ENCODE results near the gene ULK3. TPM values are rescaled to one million over a fixed set of nuclear protein-coding genes. Genes with fewer than 3 reads are reported as not detected.
A peak's percentile ranks its signal among the peaks of the same experiment; 100 is the strongest.

Gene ULK3
- total RNA-seq, 4 donors from 2014 or later = 138 to 473 (median 312) TPM

DNA sequence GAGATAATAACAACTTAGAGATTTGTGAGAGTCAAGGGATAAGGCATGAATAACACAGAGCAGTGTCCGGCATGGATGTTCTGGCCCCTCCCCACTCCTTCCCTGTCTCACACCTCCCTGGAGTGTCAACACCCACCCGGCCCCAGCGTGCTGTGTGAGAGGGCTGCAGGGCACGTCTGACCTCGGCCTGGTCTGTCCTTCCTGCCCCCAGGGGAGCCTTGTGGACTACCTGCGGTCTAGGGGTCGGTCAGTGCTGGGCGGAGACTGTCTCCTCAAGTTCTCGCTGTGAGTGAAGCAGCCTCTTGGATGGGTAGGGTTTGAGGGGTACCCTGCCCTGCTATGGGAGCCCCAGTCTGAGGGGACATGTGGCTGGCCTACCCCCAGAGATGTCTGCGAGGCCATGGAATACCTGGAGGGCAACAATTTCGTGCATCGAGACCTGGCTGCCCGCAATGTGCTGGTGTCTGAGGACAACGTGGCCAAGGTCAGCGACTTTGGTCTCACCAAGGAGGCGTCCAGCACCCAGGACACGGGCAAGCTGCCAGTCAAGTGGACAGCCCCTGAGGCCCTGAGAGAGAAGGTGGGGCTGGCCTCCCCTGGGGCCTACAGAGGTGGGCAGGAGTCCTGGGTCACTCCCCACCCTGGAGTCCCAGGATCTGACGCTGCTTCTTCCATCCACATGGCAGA lies 41.5 kb downstream of the ULK3 start:
- TF ChIP-seq, protein P1, sequence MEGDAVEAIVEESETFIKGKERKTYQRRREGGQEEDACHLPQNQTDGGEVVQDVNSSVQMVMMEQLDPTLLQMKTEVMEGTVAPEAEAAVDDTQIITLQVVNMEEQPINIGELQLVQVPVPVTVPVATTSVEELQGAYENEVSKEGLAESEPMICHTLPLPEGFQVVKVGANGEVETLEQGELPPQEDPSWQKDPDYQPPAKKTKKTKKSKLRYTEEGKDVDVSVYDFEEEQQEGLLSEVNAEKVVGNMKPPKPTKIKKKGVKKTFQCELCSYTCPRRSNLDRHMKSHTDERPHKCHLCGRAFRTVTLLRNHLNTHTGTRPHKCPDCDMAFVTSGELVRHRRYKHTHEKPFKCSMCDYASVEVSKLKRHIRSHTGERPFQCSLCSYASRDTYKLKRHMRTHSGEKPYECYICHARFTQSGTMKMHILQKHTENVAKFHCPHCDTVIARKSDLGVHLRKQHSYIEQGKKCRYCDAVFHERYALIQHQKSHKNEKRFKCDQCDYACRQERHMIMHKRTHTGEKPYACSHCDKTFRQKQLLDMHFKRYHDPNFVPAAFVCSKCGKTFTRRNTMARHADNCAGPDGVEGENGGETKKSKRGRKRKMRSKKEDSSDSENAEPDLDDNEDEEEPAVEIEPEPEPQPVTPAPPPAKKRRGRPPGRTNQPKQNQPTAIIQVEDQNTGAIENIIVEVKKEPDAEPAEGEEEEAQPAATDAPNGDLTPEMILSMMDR (IDR thresholded peaks at IDR 0.05) = no peak
- TF ChIP-seq EP300 (IDR thresholded peaks at IDR 0.05; ENCODE audit: low read depth) (no peak), POLR2A (IDR thresholded peaks at IDR 0.05) (no peak), POLR2AphosphoS5 (IDR thresholded peaks at IDR 0.05) (no peak)
- H3K4me1 ChIP-seq = peaks cover 10 to 34% (median 19%) of the 10 kb centered on the region in 4 donors
- in situ Hi-C loops (cut with MboI; ENCODE audit: low pct_ligation_motif_present in 1 of 4, low pct_unique_long_range_greater_than_20kb in 1 of 4, low sequenced_read_pairs in 3 of 4) (no loop called here), intact Hi-C loops (cut with DNase I; ENCODE audit: low total_unique reads) (loop anchor here (2.0 kb wide), 1 partner anchor 31 kb away; no protein-coding TSS in a partner anchor)
- no peak for DNase-seq
- 69 to 89% methylated on average over 2 to 18 of the region's 18 CpGs for WGBS, 2 donors (ENCODE audit: low coverage in 1 of 2)
- peaks cover 0 to 14% (median 6%) of the 10 kb centered on the region in 4 donors for H3K36me3 ChIP-seq
- no peaks in the 10 kb centered on the region for H3K27me3 ChIP-seq
- no peak overlapping the region for H3K27ac ChIP-seq
- H3K4me3 ChIP-seq = no peak overlapping the region
- no peaks in the 10 kb centered on the region for H3K9me3 ChIP-seq

GRCh38 chr15:74800559-74801094 lies 42.3 kb downstream of the ULK3 start:
- no peaks in the 10 kb centered on the region for H3K27me3 ChIP-seq
- H3K9me3 ChIP-seq = no peaks in the 10 kb centered on the region
- no peak overlapping the region for H3K4me3 ChIP-seq
- peak overlapping the region; percentile 17 to 79 (median 48) for H3K27ac ChIP-seq
- no peak for DNase-seq
- in situ Hi-C loops (cut with MboI; ENCODE audit: low pct_ligation_motif_present in 1 of 4, low pct_unique_long_range_greater_than_20kb in 1 of 4, low sequenced_read_pairs in 3 of 4) (no loop called here), intact Hi-C loops (cut with DNase I; ENCODE audit: low total_unique reads) (loop anchor here (2.0 kb wide), 1 partner anchor 30 kb away; no protein-coding TSS in a partner anchor)
- peaks cover 0 to 14% (median 6%) of the 10 kb centered on the region in 4 donors for H3K36me3 ChIP-seq
- WGBS, 2 donors (ENCODE audit: low coverage in 1 of 2) = 66% methylated on average over 18 of the region's 20 CpGs; no CpG with 5 or more reads in 1 of the 2 donors
- peaks cover 10 to 34% (median 19%) of the 10 kb centered on the region in 4 donors for H3K4me1 ChIP-seq
- TF ChIP-seq, protein P1 (IDR thresholded peaks at IDR 0.05) = no peak
- TF ChIP-seq POLR2AphosphoS5 (IDR thresholded peaks at IDR 0.05) (no peak), EP300 (IDR thresholded peaks at IDR 0.05; ENCODE audit: low read depth) (no peak), POLR2A (IDR thresholded peaks at IDR 0.05) (no peak)

DNA sequence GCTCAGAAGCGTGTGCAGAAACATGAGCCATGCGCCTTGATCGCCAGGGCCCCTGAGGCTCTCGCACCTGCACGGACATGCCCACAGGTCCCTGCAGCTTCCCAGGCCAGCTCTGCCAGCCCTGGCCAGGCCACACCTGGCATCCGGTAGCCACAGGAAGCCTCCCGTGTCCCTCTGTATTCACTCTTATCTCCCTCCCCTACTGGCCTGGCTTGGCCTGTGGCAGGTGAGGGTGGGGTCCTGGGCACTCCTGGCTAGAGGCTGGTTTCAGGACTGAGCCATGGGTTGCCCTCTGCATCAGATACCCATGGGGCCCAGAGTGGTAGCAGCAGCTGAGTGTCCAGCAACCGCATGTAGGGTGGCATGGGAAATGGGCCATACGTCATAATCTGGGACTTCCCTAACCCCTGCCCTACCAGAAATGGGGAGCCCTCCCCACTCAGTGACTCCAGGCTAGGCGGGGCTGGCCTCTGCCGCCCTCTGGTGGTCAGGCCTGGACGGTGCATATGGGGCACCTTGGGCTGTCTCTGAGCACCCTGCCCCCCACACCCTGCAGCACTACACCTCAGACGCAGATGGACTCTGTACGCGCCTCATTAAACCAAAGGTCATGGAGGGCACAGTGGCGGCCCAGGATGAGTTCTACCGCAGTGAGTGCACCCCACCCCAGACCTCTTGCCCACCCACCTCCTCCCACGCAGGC lies 42.9 kb downstream of the ULK3 start:
- Histone ChIP-seq H3K27ac (peak overlapping the region; percentile 56 to 79 (median 66)), H3K36me3 (peaks cover 0 to 14% (median 6%) of the 10 kb centered on the region in 4 donors)

More for the DNA sequence above, 42.9 kb downstream of the ULK3 start:
- no peak overlapping the region for H3K4me3 ChIP-seq
- intact Hi-C loops (cut with DNase I; ENCODE audit: low total_unique reads) (loop anchor here (2.0 kb wide), 1 partner anchor 29 kb away; no protein-coding TSS in a partner anchor), in situ Hi-C loops (cut with MboI; ENCODE audit: low pct_ligation_motif_present in 1 of 4, low pct_unique_long_range_greater_than_20kb in 1 of 4, low sequenced_read_pairs in 3 of 4) (no loop called here)
- WGBS, 2 donors (ENCODE audit: low coverage in 1 of 2) = 33% methylated on average over 18 of the region's 18 CpGs; no CpG with 5 or more reads in 1 of the 2 donors
- H3K4me1 ChIP-seq = peaks cover 10 to 34% (median 19%) of the 10 kb centered on the region in 4 donors
- H3K27me3 ChIP-seq = no peaks in the 10 kb centered on the region
- TF ChIP-seq, protein P1 (IDR thresholded peaks at IDR 0.05) = peak; percentile 97 to 99 (median 98)
- TF ChIP-seq EP300 (IDR thresholded peaks at IDR 0.05; ENCODE audit: low read depth) (no peak), POLR2AphosphoS5 (IDR thresholded peaks at IDR 0.05) (peak in 2 of 3 donors; percentile 45 to 53)
- no peaks in the 10 kb centered on the region for H3K9me3 ChIP-seq
- peak; percentile 91 for DNase-seq
